ENCODE data around the gene PSMB2. TPM values are rescaled to one million over a fixed set of nuclear protein-coding genes. Genes with fewer than 3 reads are reported as not detected.

The PSMB2 gene
- total and polyA plus RNA-seq, 2 experiments from 2014 or later: 29.0 to 106 TPM

GRCh38 chr1:35619237-35620121, 21.8 kb downstream of the PSMB2 start:
- Histone ChIP-seq H3K4me3 (no peak overlapping the region), H3K79me2 (ENCODE audit: insufficient read depth) (peaks cover 100% of the 10 kb centered on the region), H3K9me2 (ENCODE audit: insufficient read depth) (no peaks in the 10 kb centered on the region), H3K36me3 (ENCODE audit: low read depth) (peaks cover 10% of the 10 kb centered on the region; the same call in 1 of the 2 replicates), H3K27ac (no peak overlapping the region), H4K20me1 (ENCODE audit: insufficient read depth) (no peaks in the 10 kb centered on the region), H3K9ac (no peak overlapping the region), H3K4me2 (ENCODE audit: unreplicated experiment) (no peak overlapping the region), H2AFZ (no peak overlapping the region), H3F3A (ENCODE audit: insufficient read depth) (no peaks in the 10 kb centered on the region), H3K4me1 (ENCODE audit: insufficient read depth) (no peaks in the 10 kb centered on the region; the same call in 1 of the 2 replicates), H3K27me3 (replicated peaks; ENCODE audit: insufficient read depth) (no peaks in the 10 kb centered on the region), H3K9me3 (ENCODE audit: low read depth) (no peaks in the 10 kb centered on the region)
- no peak for DNase-seq
- 88 to 90% methylated on average over 6 of the region's 6 CpGs for WGBS, 2 experiments (ENCODE audit: low coverage in 1 of 2, low lambda C conversion rate in 2 of 2, missing lambda C conversion rate in 2 of 2)
- in situ Hi-C loops (cut with MboI): no loop called here
- TF ChIP-seq EZH2 (IDR thresholded peaks at IDR 0.05; ENCODE audit: insufficient read depth, poor library complexity, severe bottlenecking) (no peak), EZH2phosphoT487 (IDR thresholded peaks at IDR 0.05; ENCODE audit: insufficient read depth, low read depth) (no peak)

GRCh38 chr1:35615440-35615839, 25.9 kb downstream of the PSMB2 start:
- no peaks in the 10 kb centered on the region for H3F3A ChIP-seq (ENCODE audit: insufficient read depth)
- H3K4me2 ChIP-seq (ENCODE audit: unreplicated experiment): no peak overlapping the region
- H3K36me3 ChIP-seq (ENCODE audit: low read depth): peaks cover 10% of the 10 kb centered on the region; the same call in 1 of the 2 replicates
- peaks cover 100% of the 10 kb centered on the region for H3K79me2 ChIP-seq (ENCODE audit: insufficient read depth)
- no peak for DNase-seq
- no peaks in the 10 kb centered on the region for H3K4me1 ChIP-seq (ENCODE audit: insufficient read depth)
- 96 to 97% methylated on average over 8 of the region's 8 CpGs for WGBS, 2 experiments (ENCODE audit: low coverage in 1 of 2, low lambda C conversion rate in 2 of 2, missing lambda C conversion rate in 2 of 2)
- no peaks in the 10 kb centered on the region for H4K20me1 ChIP-seq (ENCODE audit: insufficient read depth)
- H3K27ac ChIP-seq: no peak overlapping the region
- H3K4me3 ChIP-seq: no peak overlapping the region
- in situ Hi-C loops (cut with MboI): no loop called here
- no peak overlapping the region for H2AFZ ChIP-seq
- no peaks in the 10 kb centered on the region for H3K9me3 ChIP-seq (ENCODE audit: low read depth)
- no peak overlapping the region for H3K9ac ChIP-seq
- no peak for TF ChIP-seq EZH2 (IDR thresholded peaks at IDR 0.05; ENCODE audit: insufficient read depth, poor library complexity, severe bottlenecking)
- H3K9me2 ChIP-seq (ENCODE audit: insufficient read depth): no peaks in the 10 kb centered on the region
- H3K27me3 ChIP-seq (replicated peaks; ENCODE audit: insufficient read depth): no peaks in the 10 kb centered on the region

- in situ Hi-C loops (cut with MboI): no loop called here
- H3K4me3 ChIP-seq: no peak overlapping the region
- no peaks in the 10 kb centered on the region for H3K9me2 ChIP-seq (ENCODE audit: insufficient read depth)
- H3K27me3 ChIP-seq (replicated peaks; ENCODE audit: insufficient read depth): no peaks in the 10 kb centered on the region
- H4K20me1 ChIP-seq (ENCODE audit: insufficient read depth): no peaks in the 10 kb centered on the region
- no peaks in the 10 kb centered on the region for H3K9me3 ChIP-seq (ENCODE audit: low read depth)
- no peak overlapping the region for H3K27ac ChIP-seq
- H3F3A ChIP-seq (ENCODE audit: insufficient read depth): peaks cover 8% of the 10 kb centered on the region; the same call in 1 of the 2 replicates
- DNase-seq: no peak
- H3K36me3 ChIP-seq (ENCODE audit: low read depth): peaks cover 40% of the 10 kb centered on the region
- no peaks in the 10 kb centered on the region for H3K4me1 ChIP-seq (ENCODE audit: insufficient read depth)
- no peak overlapping the region for H3K9ac ChIP-seq
- 98 to 99% methylated on average over 7 of the region's 7 CpGs for WGBS, 2 experiments (ENCODE audit: low coverage in 1 of 2, low lambda C conversion rate in 2 of 2, missing lambda C conversion rate in 2 of 2)
- no peak overlapping the region for H3K4me2 ChIP-seq (ENCODE audit: unreplicated experiment)
- TF ChIP-seq EZH2phosphoT487 (IDR thresholded peaks at IDR 0.05; ENCODE audit: insufficient read depth, low read depth): no peak
- TF ChIP-seq EZH2 (IDR thresholded peaks at IDR 0.05; ENCODE audit: insufficient read depth, poor library complexity, severe bottlenecking): no peak
- H2AFZ ChIP-seq: no peak overlapping the region
- peaks cover 99% of the 10 kb centered on the region for H3K79me2 ChIP-seq (ENCODE audit: insufficient read depth)
These were observed 29.7 kb downstream of the PSMB2 start for GRCh38 chr1:35611655-35612054.

GRCh38 chr1:35605867-35606182, 35.5 kb downstream of the PSMB2 start:
- Histone ChIP-seq H3K9me3 (ENCODE audit: low read depth) (no peaks in the 10 kb centered on the region), H3K79me2 (ENCODE audit: insufficient read depth) (peaks cover 48% of the 10 kb centered on the region), H3K9me2 (ENCODE audit: insufficient read depth) (no peaks in the 10 kb centered on the region), H3K4me1 (ENCODE audit: insufficient read depth) (peaks cover 14% of the 10 kb centered on the region), H3K4me3 (no peak overlapping the region), H3F3A (ENCODE audit: insufficient read depth) (peaks cover 18% of the 10 kb centered on the region; the same call in 1 of the 2 replicates), H3K27me3 (replicated peaks; ENCODE audit: insufficient read depth) (no peaks in the 10 kb centered on the region), H2AFZ (no peak overlapping the region), H3K4me2 (ENCODE audit: unreplicated experiment) (peak overlapping the region; percentile 28), H4K20me1 (ENCODE audit: insufficient read depth) (no peaks in the 10 kb centered on the region), H3K27ac (no peak overlapping the region), H3K9ac (no peak overlapping the region), H3K36me3 (ENCODE audit: low read depth) (peaks cover 60% of the 10 kb centered on the region)
- WGBS, 2 experiments (ENCODE audit: low coverage in 1 of 2, low lambda C conversion rate in 2 of 2, missing lambda C conversion rate in 2 of 2): 75 to 77% methylated on average over 4 of the region's 4 CpGs
- no peak for TF ChIP-seq EZH2 (IDR thresholded peaks at IDR 0.05; ENCODE audit: insufficient read depth, poor library complexity, severe bottlenecking)
- no peak for TF ChIP-seq EZH2phosphoT487 (IDR thresholded peaks at IDR 0.05; ENCODE audit: insufficient read depth, low read depth)
- in situ Hi-C loops (cut with MboI): no loop called here
- peak; percentile 36 for DNase-seq

Measured in GM23248 (cell line).